ENCODE results near the gene EGF.

GRCh38 chr4:109981936-109982335 lies 69.3 kb downstream of the EGF start:
- no peak for TF ChIP-seq CTCF (conservative IDR thresholded peaks at IDR 0.05; ENCODE audit: low read depth, low read length)
- TF ChIP-seq EZH2 (IDR thresholded peaks at IDR 0.05; ENCODE audit: borderline replicate concordance, low read depth, low read length, poor library complexity, severe bottlenecking): no peak

All from A673 (cell line).